ENCODE measurements around the gene TGIF1.
"Not testable (repeated sequence)": the region's sequence is repeated elsewhere in the genome, so short reads cannot be mapped to it uniquely, and the experiment has no call there.

TGIF1 gene

GRCh38 chr18:3409811-3410210, 40.2 kb upstream of the TGIF1 start:
- DNase-seq (ENCODE audit: low read depth), result no peak
- H3K4me3 ChIP-seq (ENCODE audit: low read length), result no peak overlapping the region
- no peak for TF ChIP-seq CTCF (conservative IDR thresholded peaks at IDR 0.05; ENCODE audit: low read depth, low read length)

- no peak for TF ChIP-seq CTCF (conservative IDR thresholded peaks at IDR 0.05; ENCODE audit: low read depth, low read length)
- no peak for DNase-seq (ENCODE audit: low read depth)
- no peak overlapping the region for H3K4me3 ChIP-seq (ENCODE audit: low read length)
Measured at GRCh38 chr18:3410273-3410672, 39.7 kb upstream of the TGIF1 start.

GRCh38 chr18:3410876-3411275, 39.1 kb upstream of the TGIF1 start:
- H3K4me3 ChIP-seq (ENCODE audit: low read length); DNase-seq (ENCODE audit: low read depth): not testable (repeated sequence)

GRCh38 chr18:3411327-3411726, 38.6 kb upstream of the TGIF1 start:
- no peak for DNase-seq (ENCODE audit: low read depth)
- H3K4me3 ChIP-seq (ENCODE audit: low read length), result no peak overlapping the region
- no peak for TF ChIP-seq CTCF (conservative IDR thresholded peaks at IDR 0.05; ENCODE audit: low read depth, low read length)

GRCh38 chr18:3411854-3412268, 38.1 kb upstream of the TGIF1 start:
- no peak for DNase-seq (ENCODE audit: low read depth)
- no peak for TF ChIP-seq CTCF (conservative IDR thresholded peaks at IDR 0.05; ENCODE audit: low read depth, low read length)
- H3K4me3 ChIP-seq (ENCODE audit: low read length), result no peak overlapping the region

- DNase-seq (ENCODE audit: low read depth), result peak; percentile 88
- not testable (repeated sequence) for H3K4me3 ChIP-seq (ENCODE audit: low read length)
Measured at GRCh38 chr18:3412528-3412927, 37.4 kb upstream of the TGIF1 start.

GRCh38 chr18:3415110-3415509, 34.9 kb upstream of the TGIF1 start:
- H3K4me3 ChIP-seq (ENCODE audit: low read length), result no peak overlapping the region
- no peak for TF ChIP-seq CTCF (conservative IDR thresholded peaks at IDR 0.05; ENCODE audit: low read depth, low read length)
- DNase-seq (ENCODE audit: low read depth), result no peak

GRCh38 chr18:3418083-3418482, 31.9 kb upstream of the TGIF1 start:
- H3K4me3 ChIP-seq (ENCODE audit: low read length), result no peak overlapping the region
- DNase-seq (ENCODE audit: low read depth), result no peak
- no peak for TF ChIP-seq CTCF (conservative IDR thresholded peaks at IDR 0.05; ENCODE audit: low read depth, low read length)

All from retinal pigment epithelial cell (primary cell).